K562 (cell line): ENCODE results near the gene CPE. TPM values are rescaled to one million over a fixed set of nuclear protein-coding genes. Genes with fewer than 3 reads are reported as not detected.

Source experiments
- ATAC-seq: fragments of 200-7000 bp; cut with Tn5 transposase; 3 replicates; pipeline ENCODE4 v1.9.1; 2020; ENCODE audit warnings: moderate library complexity
- BruUV-seq: library from RNA; stranded (reverse); fragments of 400-500 nt; replicated peaks from 2 replicates; lab custom pipeline; 2021; lab: Mats Ljungman, UMichigan
- CTCF ChIA-PET: fragments of 300-600 bp; formaldehyde crosslinking; extraction: SDS; loops from one replicate; lab custom pipeline; 2021; ENCODE audit warnings: low intra/inter-chr PET ratio; lab: Yijun Ruan, JAX
- POLR2A ChIA-PET: fragments of 300-600, 350-650 bp; sonication (Branson Sonifier 250); formaldehyde crosslinking; extraction: SDS; loops from one replicate; lab custom pipeline; 2021; ENCODE audit warnings: antibody characterized with exemption, inconsistent platforms; lab: Yijun Ruan, JAX
- DNase-seq, 4 experiments: peaks; one replicate each; pipeline versions ENCODE4 v3.0.0 to v3.0.0-alpha.2; 2011 to 2018; ENCODE audit warnings: low spot score in 3 of 4, mixed read lengths in 3 of 4; ENCODE audit errors: extremely low read depth in 1 of 4
- FAIRE-seq: peaks from 2 replicates; lab custom pipeline; 2011; peaks lifted over from hg19 to GRCh38; lab: Jason Lieb, UNC
- H2AFZ ChIP-seq: 2 replicates; pipeline ENCODE4 v1.6.0; 2011; ENCODE audit warnings: low read depth, low read length, control low read depth, inconsistent platforms
- H3K27ac ChIP-seq: fragments of 200-600 bp; 3 replicates; pipeline ENCODE4 v1.8.0; 2011; ENCODE audit warnings: low read depth, mild to moderate bottlenecking, control low read depth, inconsistent platforms, low read length, moderate library complexity, mixed read lengths; ENCODE audit errors: extremely low read depth
- H3K27me3 ChIP-seq, 2 experiments: fragments of 300-600 bp in 1 of 2; 2 replicates in 1 of 2; 3 replicates in 1 of 2; pipeline versions ENCODE4 v1.6.0 to v1.8.0; 2011; ENCODE audit warnings: inconsistent platforms in 2 of 2, low read length in 2 of 2, mild to moderate bottlenecking in 1 of 2, mixed read lengths in 1 of 2, moderate library complexity in 1 of 2; ENCODE audit not compliant: control insufficient read depth in 2 of 2, insufficient read depth in 2 of 2
- H3K36me3 ChIP-seq: fragments of 300-600 bp; 3 replicates; pipeline ENCODE4 v1.8.0; 2011; ENCODE audit warnings: mild to moderate bottlenecking, low read length, inconsistent platforms; ENCODE audit not compliant: control insufficient read depth, insufficient read depth
- H3K4me1 ChIP-seq, 2 experiments: fragments of 200-600 bp in 1 of 2; replicated peaks in 1 of 2; 2 replicates in 1 of 2; 3 replicates in 1 of 2; pipeline versions ENCODE4 v1.5.1 to v1.8.0; 2011; ENCODE audit warnings: inconsistent platforms in 2 of 2, low read length in 2 of 2, mild to moderate bottlenecking in 1 of 2, mixed read lengths in 1 of 2, moderate library complexity in 1 of 2; ENCODE audit not compliant: control insufficient read depth in 2 of 2, insufficient read depth in 2 of 2
- H3K4me2 ChIP-seq: 2 replicates; pipeline ENCODE4 v1.6.1; 2011; ENCODE audit warnings: low read length, control low read depth, inconsistent platforms, mixed read lengths; ENCODE audit not compliant: insufficient read depth
- H3K4me3 ChIP-seq: fragments of 200-600 bp; sonication (generic), shearing (Covaris generic); 2 replicates; pipeline ENCODE4 v1.5.1; 2016; ENCODE audit warnings: control low read depth, inconsistent platforms
- H3K79me2 ChIP-seq: fragments of 200-600 bp; 3 replicates; pipeline ENCODE4 v1.8.0; 2011; ENCODE audit warnings: low read length, inconsistent platforms; ENCODE audit not compliant: control insufficient read depth, insufficient read depth
- H3K9ac ChIP-seq, 2 experiments: 2 replicates each; pipeline versions ENCODE4 v1.6.0 to v1.6.1; 2011; ENCODE audit warnings: low read depth in 2 of 2, low read length in 2 of 2, control low read depth in 1 of 2, inconsistent platforms in 1 of 2, mild to moderate bottlenecking in 1 of 2, mixed read lengths in 1 of 2; ENCODE audit not compliant: insufficient read depth in 1 of 2
- H3K9me1 ChIP-seq: one replicate; pipeline ENCODE4 v1.6.0; 2011; ENCODE audit warnings: inconsistent platforms, mild to moderate bottlenecking, low read length, moderate library complexity; ENCODE audit not compliant: control insufficient read depth, insufficient read depth
- H3K9me3 ChIP-seq: replicated peaks from 2 replicates; pipeline ENCODE4 v1.5.1; 2011; ENCODE audit warnings: low read depth, low read length, inconsistent platforms; ENCODE audit not compliant: control insufficient read depth, insufficient read depth
- H4K20me1 ChIP-seq: replicated peaks from 2 replicates; pipeline ENCODE4 v1.6.1; 2011; ENCODE audit warnings: low read length, inconsistent platforms, mixed read lengths; ENCODE audit not compliant: control insufficient read depth, insufficient read depth
- CTBP1 ChIP-seq: fragments of 450-650 bp; IDR thresholded peaks from 2 replicates; pipeline ENCODE4 v1.6.1; 2016; ENCODE audit warnings: borderline replicate concordance
- FOXM1 ChIP-seq, 2 experiments: fragments of 450-650 bp in 1 of 2; sonication (generic) in 1 of 2; formaldehyde crosslinking in 1 of 2; IDR thresholded peaks; 2 replicates each; pipeline versions ENCODE4 v1.6.1 to v1.9.0; 2017 to 2022; ENCODE audit warnings: low read depth in 2 of 2, mild to moderate bottlenecking in 2 of 2, missing genetic modification reagents in 1 of 2, moderate library complexity in 1 of 2
- HSF4 ChIP-seq: fragments of 250-450 bp; sonication (Bioruptor Pico); IDR thresholded peaks from 2 replicates; pipeline ENCODE4 v2.1.2; 2022; ENCODE audit warnings: mild to moderate bottlenecking, moderate library complexity, borderline replicate concordance
- LCOR ChIP-seq: sonication (generic); formaldehyde crosslinking; IDR thresholded peaks from 2 replicates; pipeline ENCODE4 v1.8.0; 2022; ENCODE audit warnings: mild to moderate bottlenecking, missing genetic modification reagents
- NFIC ChIP-seq: fragments of 450-650 bp; IDR thresholded peaks from 2 replicates; pipeline ENCODE4 v1.6.1; 2017; ENCODE audit warnings: mild to moderate bottlenecking, inconsistent platforms
- NR3C1 ChIP-seq: sonication (generic); formaldehyde crosslinking; IDR thresholded peaks from 2 replicates; pipeline ENCODE4 v1.8.1; 2022; ENCODE audit warnings: missing genetic modification reagents
- SIX5 ChIP-seq, 2 experiments: IDR thresholded peaks; 2 replicates each; pipeline ENCODE4 v1.6.1; 2011; ENCODE audit warnings: low read length in 2 of 2, borderline replicate concordance in 1 of 2, low read depth in 1 of 2, mild to moderate bottlenecking in 1 of 2, moderate library complexity in 1 of 2; ENCODE audit not compliant: insufficient read depth in 1 of 2
- TCF3 ChIP-seq: sonication (generic); formaldehyde crosslinking; IDR thresholded peaks from 2 replicates; pipeline ENCODE4 v1.4.0; 2020; ENCODE audit warnings: mild to moderate bottlenecking, missing genetic modification reagents
- ZNF316 ChIP-seq: fragments of 450-650 bp; IDR thresholded peaks from 2 replicates; pipeline ENCODE4 v1.6.1; 2016
- ZNF764 ChIP-seq: fragments of 250-450 bp; sonication (Bioruptor Pico); IDR thresholded peaks from 2 replicates; pipeline ENCODE4 v1.4.0; 2020; ENCODE audit warnings: low read depth, mild to moderate bottlenecking, moderate library complexity
- ZSCAN32 ChIP-seq: fragments of 450-650 bp; formaldehyde crosslinking; IDR thresholded peaks from 2 replicates; pipeline ENCODE4 v1.4.0; 2020; ENCODE audit warnings: mild to moderate bottlenecking, moderate library complexity
- WGBS: fragments of 100-300 bp; shearing (Covaris generic); methylation state at CpG from one replicate; pipeline ENCODE4 v1.1.6; 2016; ENCODE audit warnings: low coverage, mixed read lengths; ENCODE audit not compliant: insufficient coverage; ENCODE audit errors: missing lambda C conversion rate; 5-methylcytosine and 5-hydroxymethylcytosine counted together
- in situ Hi-C: fragments of 300-500 bp; cut with MboI; formaldehyde crosslinking; loops from 4 replicates; pipeline ENCODE4 v1.15.0; 2018; ENCODE audit warnings: inconsistent platforms, mixed read lengths
- intact Hi-C: fragments of 100-400 bp; cut with micrococcal nuclease; formaldehyde crosslinking; loops from 2 replicates; pipeline ENCODE4 v1.14.2; 2022
- polyA plus RNA-seq, 8 experiments: library from polyadenylated mRNA; depleted of rRNA in 4 of 8; stranded (reverse) in 5 of 8; unstranded in 3 of 8; fragments of >200 nt; fragmentation: Nextera tagmentation in 2 of 8; fragmentation: Illumina TruSeq in 1 of 8; extraction: Ambion mirVana in 2 of 8; extraction: Trizol in 1 of 8; gene quantifications; 2 replicates each; pipeline versions ENCODE4 v1.2.1 to v1.2.3, GENCODE V29; 2011 to 2014; ENCODE audit warnings: inconsistent platforms in 1 of 8, missing spikeins in 1 of 8
- total RNA-seq, 7 experiments: library from RNA; depleted of rRNA in 6 of 7; stranded (reverse); fragments of >200 nt in 6 of 7; fragmentation: Illumina TruSeq in 2 of 7; extraction: Trizol in 2 of 7; gene quantifications; 2 replicates each; pipeline versions ENCODE4 v1.2.1 to v1.2.3, GENCODE V29; 2011 to 2021; ENCODE audit warnings: low replicate concordance in 1 of 7
- TF ChIP-seq, protein P1 (sequence below): fragments of 250-450 bp; sonication (Bioruptor Pico); IDR thresholded peaks from 2 replicates; pipeline ENCODE4 v1.4.0; 2020; ENCODE audit warnings: borderline replicate concordance
- TF ChIP-seq, protein P2 (sequence below), 3 experiments: IDR thresholded peaks in 2 of 3; conservative IDR thresholded peaks in 1 of 3; 2 replicates each; pipeline ENCODE4 v1.5.1; 2011 to 2012; ENCODE audit warnings: low read length in 3 of 3, mild to moderate bottlenecking in 3 of 3, control low read depth in 2 of 3, improper control_type of control experiment in 1 of 3, inconsistent platforms in 1 of 3, low read depth in 1 of 3, mixed read lengths in 1 of 3, moderate library complexity in 1 of 3; ENCODE audit not compliant: insufficient read depth in 2 of 3
- TF ChIP-seq, protein P3 (sequence below), 2 experiments: fragments of 200-800 bp in 1 of 2; sonication (Bioruptor generic) in 1 of 2; sonication (generic) in 1 of 2; formaldehyde crosslinking in 1 of 2; IDR thresholded peaks in 1 of 2; conservative IDR thresholded peaks in 1 of 2; 2 replicates each; pipeline versions ENCODE4 v1.5.0 to v1.6.1; 2016 to 2020; ENCODE audit warnings: missing compliant biosample characterization in 1 of 2, missing genetic modification characterization in 1 of 2, missing genetic modification reagents in 1 of 2

CPE gene
- total and polyA plus RNA-seq, 9 of the 15 experiments (the other 6 are each of a cell fraction or from before 2014, with no cell fraction given), result 0.04 to 0.16 (median 0.06) TPM; not detected in 4

DNA sequence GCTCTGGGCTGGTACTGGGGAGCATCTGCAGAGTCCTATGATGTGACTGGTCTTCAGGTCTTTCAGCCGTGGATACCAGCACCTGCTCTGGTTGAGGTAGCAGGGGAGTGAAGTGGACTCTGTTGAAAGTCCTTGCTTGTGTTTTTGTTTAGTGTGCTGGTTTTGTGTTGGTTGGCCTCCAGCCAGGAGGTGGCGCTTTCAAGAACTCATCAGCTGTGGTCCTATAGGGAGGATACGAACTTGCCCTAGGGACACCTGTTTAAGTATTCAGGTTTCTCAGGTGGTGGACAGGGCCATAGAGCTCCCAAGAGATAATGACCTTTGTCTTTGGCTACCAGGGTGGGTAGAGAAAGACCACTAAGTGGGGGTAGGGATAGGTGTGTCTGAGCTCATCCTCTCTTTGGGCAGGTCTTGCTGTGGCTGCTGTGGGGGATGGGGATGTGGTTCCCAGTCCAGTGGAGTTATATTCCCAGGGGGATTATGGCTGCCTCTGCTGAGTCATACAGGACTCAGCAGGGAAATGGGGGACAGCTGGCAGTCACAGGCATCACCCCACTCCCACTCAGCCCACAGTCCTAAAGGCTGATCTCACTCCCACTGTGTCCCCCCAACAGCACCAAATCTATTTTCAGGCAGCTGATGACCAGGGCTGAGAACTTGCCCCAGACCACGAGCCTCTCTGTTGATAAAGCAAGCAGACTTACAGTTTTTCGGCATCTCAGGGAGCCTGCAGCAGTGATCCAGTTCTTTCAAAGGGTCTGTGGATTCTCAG, 27.3 kb upstream of the CPE start:
- CTCF ChIA-PET, result no interaction called here
- in situ Hi-C loops, result no loop called here
- no peaks in the 10 kb centered on the region for H3K36me3 ChIP-seq
- no peaks in the 10 kb centered on the region for H3K9me3 ChIP-seq
- intact Hi-C loops, result no loop called here
- H3K27me3 ChIP-seq, result no peaks in the 10 kb centered on the region
- DNase-seq (no peak), FAIRE-seq (no peak), ATAC-seq (no peak)
- H3K4me2 ChIP-seq, result no peak overlapping the region
- no peak overlapping the region for H3K27ac ChIP-seq
- H4K20me1 ChIP-seq, result no peaks in the 10 kb centered on the region
- no peak overlapping the region for H3K4me3 ChIP-seq
- H3K4me1 ChIP-seq, result peaks cover 3 to 11% of the 10 kb centered on the region in 2 experiments; a peak in 4 of 5 replicates
- no peak overlapping the region for H2AFZ ChIP-seq
- BruUV-seq, result no TSS peak
- H3K9ac ChIP-seq, result no peak overlapping the region
- H3K9me1 ChIP-seq, result no peaks in the 10 kb centered on the region
- no peaks in the 10 kb centered on the region for H3K79me2 ChIP-seq
- WGBS, result 42% methylated on average over 4 of the region's 5 CpGs
- POLR2A ChIA-PET, result interaction anchor here (0.9 to 1.1 kb wide), 2 partner anchors 8 to 15 kb away, joined by 3 to 4 read pairs; no protein-coding TSS in a partner anchor
- TF ChIP-seq, protein P1, sequence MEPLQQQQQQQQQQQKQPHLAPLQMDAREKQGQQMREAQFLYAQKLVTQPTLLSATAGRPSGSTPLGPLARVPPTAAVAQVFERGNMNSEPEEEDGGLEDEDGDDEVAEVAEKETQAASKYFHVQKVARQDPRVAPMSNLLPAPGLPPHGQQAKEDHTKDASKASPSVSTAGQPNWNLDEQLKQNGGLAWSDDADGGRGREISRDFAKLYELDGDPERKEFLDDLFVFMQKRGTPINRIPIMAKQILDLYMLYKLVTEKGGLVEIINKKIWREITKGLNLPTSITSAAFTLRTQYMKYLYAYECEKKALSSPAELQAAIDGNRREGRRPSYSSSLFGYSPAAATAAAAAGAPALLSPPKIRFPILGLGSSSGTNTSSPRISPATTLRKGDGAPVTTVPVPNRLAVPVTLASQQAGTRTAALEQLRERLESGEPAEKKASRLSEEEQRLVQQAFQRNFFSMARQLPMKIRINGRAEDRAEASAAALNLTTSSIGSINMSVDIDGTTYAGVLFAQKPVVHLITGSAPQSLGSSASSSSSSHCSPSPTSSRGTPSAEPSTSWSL, result no peak
- TF ChIP-seq ZNF316 (no peak), ZNF764 (CRISPR knock-in tag) (no peak), ZSCAN32 (CRISPR knock-in tag) (no peak), LCOR (CRISPR knock-in tag) (no peak), TCF3 (CRISPR knock-in tag) (no peak), FOXM1 (IDR thresholded peaks at IDR 0.05; ENCODE audit: low read depth) (no peak), FOXM1 (CRISPR knock-in tag; IDR thresholded peaks at IDR 0.05; ENCODE audit: low read depth) (no peak), CTBP1 (no peak), SIX5 (IDR thresholded peaks at IDR 0.05; ENCODE audit: borderline replicate concordance in 1 of 2, insufficient read depth in 1 of 2, low read depth in 1 of 2, low read length in 2 of 2) (no peak), NR3C1 (CRISPR knock-in tag) (no peak), HSF4 (CRISPR knock-in tag) (no peak), NFIC (peak; percentile 41)
- TF ChIP-seq, protein P2, sequence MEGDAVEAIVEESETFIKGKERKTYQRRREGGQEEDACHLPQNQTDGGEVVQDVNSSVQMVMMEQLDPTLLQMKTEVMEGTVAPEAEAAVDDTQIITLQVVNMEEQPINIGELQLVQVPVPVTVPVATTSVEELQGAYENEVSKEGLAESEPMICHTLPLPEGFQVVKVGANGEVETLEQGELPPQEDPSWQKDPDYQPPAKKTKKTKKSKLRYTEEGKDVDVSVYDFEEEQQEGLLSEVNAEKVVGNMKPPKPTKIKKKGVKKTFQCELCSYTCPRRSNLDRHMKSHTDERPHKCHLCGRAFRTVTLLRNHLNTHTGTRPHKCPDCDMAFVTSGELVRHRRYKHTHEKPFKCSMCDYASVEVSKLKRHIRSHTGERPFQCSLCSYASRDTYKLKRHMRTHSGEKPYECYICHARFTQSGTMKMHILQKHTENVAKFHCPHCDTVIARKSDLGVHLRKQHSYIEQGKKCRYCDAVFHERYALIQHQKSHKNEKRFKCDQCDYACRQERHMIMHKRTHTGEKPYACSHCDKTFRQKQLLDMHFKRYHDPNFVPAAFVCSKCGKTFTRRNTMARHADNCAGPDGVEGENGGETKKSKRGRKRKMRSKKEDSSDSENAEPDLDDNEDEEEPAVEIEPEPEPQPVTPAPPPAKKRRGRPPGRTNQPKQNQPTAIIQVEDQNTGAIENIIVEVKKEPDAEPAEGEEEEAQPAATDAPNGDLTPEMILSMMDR (IDR thresholded peaks at IDR 0.05 in 2 of 3, conservative IDR thresholded peaks at IDR 0.05 in 1 of 3; ENCODE audit: insufficient read depth in 2 of 3, low read depth in 1 of 3, low read length in 3 of 3), result 0 out of 6 replicates have a peak, but pooled peaks of 2 of the 3 experiments have one; percentile 4 to 9
- TF ChIP-seq, protein P3, sequence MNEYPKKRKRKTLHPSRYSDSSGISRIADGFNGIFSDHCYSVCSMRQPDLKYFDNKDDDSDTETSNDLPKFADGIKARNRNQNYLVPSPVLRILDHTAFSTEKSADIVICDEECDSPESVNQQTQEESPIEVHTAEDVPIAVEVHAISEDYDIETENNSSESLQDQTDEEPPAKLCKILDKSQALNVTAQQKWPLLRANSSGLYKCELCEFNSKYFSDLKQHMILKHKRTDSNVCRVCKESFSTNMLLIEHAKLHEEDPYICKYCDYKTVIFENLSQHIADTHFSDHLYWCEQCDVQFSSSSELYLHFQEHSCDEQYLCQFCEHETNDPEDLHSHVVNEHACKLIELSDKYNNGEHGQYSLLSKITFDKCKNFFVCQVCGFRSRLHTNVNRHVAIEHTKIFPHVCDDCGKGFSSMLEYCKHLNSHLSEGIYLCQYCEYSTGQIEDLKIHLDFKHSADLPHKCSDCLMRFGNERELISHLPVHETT (CRISPR knock-in tag; conservative IDR thresholded peaks at IDR 0.05 in 1 of 2, IDR thresholded peaks at IDR 0.05 in 1 of 2), result no peak
